HepG2 (cell line): ENCODE results near the gene FAAP100. TPM values are rescaled to one million over a fixed set of nuclear protein-coding genes. Genes with fewer than 3 reads are reported as not detected.
A peak's percentile ranks its signal among the peaks of the same experiment; 100 is the strongest.

Experiments
- ATF7-NPFF ChIP-seq: sonication (generic); formaldehyde crosslinking; IDR thresholded peaks from 2 replicates; pipeline ENCODE4 v1.8.1; 2023; ENCODE audit warnings: mild to moderate bottlenecking, low read depth, missing genetic modification reagents, moderate library complexity
- CEBPG ChIP-seq: IDR thresholded peaks from 2 replicates; pipeline ENCODE4 v1.6.1; 2016
- CREB1 ChIP-seq, 2 experiments: fragments of 450-650 bp in 1 of 2; IDR thresholded peaks; 2 replicates each; pipeline ENCODE4 v1.6.1; 2016 to 2017; ENCODE audit warnings: control low read depth in 1 of 2, mild to moderate bottlenecking in 1 of 2, missing compliant biosample characterization in 1 of 2, missing genetic modification characterization in 1 of 2
- FUBP1 ChIP-seq: sonication (generic); formaldehyde crosslinking; IDR thresholded peaks from 2 replicates; pipeline ENCODE4 v1.5.1; 2020; ENCODE audit warnings: missing genetic modification reagents, mild to moderate bottlenecking, borderline replicate concordance
- MBD4 ChIP-seq: IDR thresholded peaks from 2 replicates; pipeline ENCODE4 v1.6.1; 2012; ENCODE audit warnings: low read length, inconsistent platforms, borderline replicate concordance
- MYPOP ChIP-seq: sonication (generic); formaldehyde crosslinking; IDR thresholded peaks from 2 replicates; pipeline ENCODE4 v1.8.1; 2023; ENCODE audit warnings: mild to moderate bottlenecking, moderate library complexity, missing genetic modification reagents
- NFIC ChIP-seq: IDR thresholded peaks from 2 replicates; pipeline ENCODE4 v1.6.1; 2012; ENCODE audit warnings: mild to moderate bottlenecking, low read length, inconsistent platforms
- PAXIP1 ChIP-seq: sonication (generic); formaldehyde crosslinking; conservative IDR thresholded peaks from 2 replicates; pipeline ENCODE4 v1.4.0; 2020; ENCODE audit warnings: mild to moderate bottlenecking, missing genetic modification reagents, moderate library complexity
- RBFOX2 ChIP-seq: fragments of 200-400 bp; formaldehyde crosslinking; IDR thresholded peaks from 2 replicates; pipeline ENCODE4 v1.6.1; 2017; ENCODE audit warnings: low read depth, mild to moderate bottlenecking, low read length
- TARDBP ChIP-seq: sonication (generic); formaldehyde crosslinking; IDR thresholded peaks from 2 replicates; pipeline ENCODE4 v1.8.0; 2022; ENCODE audit warnings: mild to moderate bottlenecking, missing genetic modification reagents
- TBP ChIP-seq: sonication (generic); formaldehyde crosslinking; IDR thresholded peaks from 2 replicates; pipeline ENCODE4 v1.5.0; 2020; ENCODE audit warnings: missing genetic modification reagents
- TMF1 ChIP-seq: sonication (generic); formaldehyde crosslinking; IDR thresholded peaks from 2 replicates; pipeline ENCODE4 v1.8.1; 2022; ENCODE audit warnings: low read depth, missing genetic modification reagents
- ZHX1 ChIP-seq: sonication (generic); formaldehyde crosslinking; IDR thresholded peaks from 2 replicates; pipeline ENCODE4 v1.8.1; 2022; ENCODE audit warnings: low read depth, mild to moderate bottlenecking, missing genetic modification reagents
- ZNF274 ChIP-seq: sonication (generic); formaldehyde crosslinking; IDR thresholded peaks from 2 replicates; pipeline ENCODE4 v1.5.1; 2020; ENCODE audit warnings: mild to moderate bottlenecking, missing genetic modification reagents
- ZNF343 ChIP-seq: sonication (generic); formaldehyde crosslinking; IDR thresholded peaks from 2 replicates; pipeline ENCODE4 v1.4.0; 2020; ENCODE audit warnings: mild to moderate bottlenecking, missing genetic modification reagents
- ZNF432 ChIP-seq: sonication (generic); formaldehyde crosslinking; IDR thresholded peaks from 2 replicates; pipeline ENCODE4 v1.5.0; 2020; ENCODE audit warnings: missing genetic modification reagents, mild to moderate bottlenecking, borderline replicate concordance
- ZNF441 ChIP-seq: sonication (generic); formaldehyde crosslinking; IDR thresholded peaks from 2 replicates; pipeline ENCODE4 v1.7.0; 2021; ENCODE audit warnings: missing genetic modification reagents, borderline replicate concordance
- ZNF777 ChIP-seq: sonication (generic); formaldehyde crosslinking; IDR thresholded peaks from 2 replicates; pipeline ENCODE4 v1.4.0; 2020; ENCODE audit warnings: missing genetic modification reagents
- ZNF788 ChIP-seq: sonication (generic); formaldehyde crosslinking; IDR thresholded peaks from 2 replicates; pipeline ENCODE4 v1.5.0; 2020; ENCODE audit warnings: mild to moderate bottlenecking, missing genetic modification reagents, borderline replicate concordance
- polyA plus RNA-seq, 8 experiments: library from polyadenylated mRNA; depleted of rRNA in 3 of 8; stranded (reverse) in 7 of 8; unstranded in 1 of 8; fragments of >200 nt; fragmentation: Illumina TruSeq in 4 of 8; extraction: Trizol in 4 of 8; gene quantifications; 2 replicates each; pipeline versions ENCODE4 v1.2.1 to v1.2.3, GENCODE V29; 2011 to 2016; ENCODE audit warnings: low read depth in 4 of 8, missing spikeins in 1 of 8, mixed read lengths in 1 of 8; ENCODE audit not compliant: insufficient read depth in 1 of 8
- total RNA-seq, 5 experiments: library from RNA; depleted of rRNA; stranded (reverse); fragments of >200 nt; fragmentation: Illumina TruSeq; extraction: Trizol; gene quantifications; 2 replicates each; pipeline ENCODE4 v1.2.3, GENCODE V29; 2016; ENCODE audit warnings: low read depth in 1 of 5

Gene FAAP100
- total and polyA plus RNA-seq, 2 of the 13 experiments (the other 11 are each of a cell fraction or from before 2014, with no cell fraction given): 7.6 to 20.8 TPM

- 0 out of 2 replicates have a peak, but pooled peaks have one; percentile 34 for TF ChIP-seq MYPOP (CRISPR knock-in tag)
- TF ChIP-seq ZNF432 (CRISPR knock-in tag): 0 out of 2 replicates have a peak, but pooled peaks have one; percentile 19
- no peak for TF ChIP-seq TBP (CRISPR knock-in tag)
- TF ChIP-seq ZNF274 (CRISPR knock-in tag): 0 out of 2 replicates have a peak, but pooled peaks have one; percentile 0
- TF ChIP-seq NFIC: 0 out of 2 replicates have a peak, but pooled peaks have one; percentile 36
- 0 out of 2 replicates have a peak, but pooled peaks have one; percentile 44 for TF ChIP-seq TMF1
- peak; percentile 69; the same call in 1 of the 2 replicates for TF ChIP-seq RBFOX2
- peak; percentile 20; the same call in 1 of the 2 replicates for TF ChIP-seq CEBPG
- peak; percentile 27; the same call in 1 of the 2 replicates for TF ChIP-seq TARDBP (CRISPR knock-in tag)
- peak; percentile 41 for TF ChIP-seq PAXIP1 (CRISPR knock-in tag)
- 0 out of 2 replicates have a peak, but pooled peaks have one; percentile 25 for TF ChIP-seq ZNF343 (CRISPR knock-in tag)
- no peak for TF ChIP-seq FUBP1
- no peak for TF ChIP-seq CREB1 (IDR thresholded peaks at IDR 0.05)
- TF ChIP-seq CREB1 (CRISPR knock-in tag; IDR thresholded peaks at IDR 0.05): no peak
- TF ChIP-seq ZNF777 (CRISPR knock-in tag): 0 out of 2 replicates have a peak, but pooled peaks have one; percentile 4
- peak; percentile 87; the same call in 1 of the 2 replicates for TF ChIP-seq MBD4
- TF ChIP-seq ZNF441 (CRISPR knock-in tag): 0 out of 2 replicates have a peak, but pooled peaks have one; percentile 15
- peak; percentile 46; the same call in 1 of the 2 replicates for TF ChIP-seq ATF7-NPFF (CRISPR knock-in tag)
- peak; percentile 28; the same call in 1 of the 2 replicates for TF ChIP-seq ZHX1
- no peak for TF ChIP-seq ZNF788 (CRISPR knock-in tag)
Observed at GRCh38 chr17:81509207-81509971, 42.8 kb downstream of the FAAP100 start (continued).
